ENCODE data around the gene MADD.

The MADD gene

GRCh38 chr11:47342036-47342803 is 72.3 kb downstream of the MADD start:
- no peak for DNase-seq

- no peak for DNase-seq
These were observed 72.9 kb downstream of the MADD start for GRCh38 chr11:47342854-47343253.

DNA sequence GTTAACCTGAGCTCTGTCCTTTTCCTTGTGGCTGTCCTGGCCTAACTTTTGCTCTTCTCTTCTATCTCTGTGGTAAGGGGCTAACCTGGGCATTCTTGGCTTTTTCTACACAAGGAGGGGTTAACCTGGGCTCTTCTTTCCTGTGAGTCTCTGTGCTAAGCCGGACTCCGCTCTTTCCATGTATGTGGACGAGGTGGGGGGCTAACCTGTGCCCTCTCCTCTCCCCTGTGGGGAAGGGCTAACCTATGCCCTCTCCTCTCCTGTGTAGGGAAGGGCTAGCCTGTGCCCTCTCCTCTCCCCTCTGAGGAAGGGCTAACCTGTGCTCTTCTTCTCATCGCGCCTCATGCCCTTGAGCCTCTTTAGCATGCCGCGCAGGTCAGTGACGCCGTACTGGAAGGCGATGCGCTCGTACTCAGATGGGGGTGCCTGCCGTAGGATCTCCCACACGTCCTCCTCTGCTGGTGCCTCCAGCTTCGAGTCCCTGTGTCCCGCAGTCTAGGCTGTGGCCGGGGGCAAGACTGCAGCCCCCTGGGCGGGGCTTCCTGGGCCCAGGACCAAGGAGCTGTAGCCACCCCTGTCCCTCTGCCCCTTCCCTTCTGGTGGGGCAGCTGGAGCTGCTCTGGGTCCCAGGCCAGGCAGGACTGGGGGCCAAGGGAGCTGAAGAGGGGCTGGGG is 76.1 kb downstream of the MADD start:
- no peak for DNase-seq

DNA sequence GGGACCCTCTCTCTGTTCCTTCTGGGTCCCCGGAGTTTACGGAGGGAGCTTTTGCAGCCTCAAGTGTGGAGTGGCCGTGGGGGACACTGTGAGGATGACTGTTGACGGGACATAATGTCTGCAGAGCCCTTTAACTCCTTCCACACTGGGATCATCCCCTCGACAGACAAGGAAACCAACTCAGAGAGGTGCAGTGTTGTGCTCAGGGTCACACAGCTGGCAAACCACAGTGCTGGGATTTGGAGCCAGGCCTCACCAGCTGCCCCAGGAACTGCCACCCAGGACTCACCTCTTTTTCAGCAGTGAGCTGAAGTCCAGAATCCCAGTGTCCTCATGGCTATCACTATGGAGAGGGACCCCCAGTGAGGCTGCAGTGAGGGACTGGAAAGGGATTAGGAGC is 77.2 kb downstream of the MADD start:
- DNase-seq, result no peak

- no peak for DNase-seq
These were observed 78.3 kb downstream of the MADD start for GRCh38 chr11:47348131-47348802.

GRCh38 chr11:47348859-47349258 is 78.9 kb downstream of the MADD start:
- peak; percentile 18 for DNase-seq

GRCh38 chr11:47349521-47350095 is 79.7 kb downstream of the MADD start:
- no peak for DNase-seq

DNA sequence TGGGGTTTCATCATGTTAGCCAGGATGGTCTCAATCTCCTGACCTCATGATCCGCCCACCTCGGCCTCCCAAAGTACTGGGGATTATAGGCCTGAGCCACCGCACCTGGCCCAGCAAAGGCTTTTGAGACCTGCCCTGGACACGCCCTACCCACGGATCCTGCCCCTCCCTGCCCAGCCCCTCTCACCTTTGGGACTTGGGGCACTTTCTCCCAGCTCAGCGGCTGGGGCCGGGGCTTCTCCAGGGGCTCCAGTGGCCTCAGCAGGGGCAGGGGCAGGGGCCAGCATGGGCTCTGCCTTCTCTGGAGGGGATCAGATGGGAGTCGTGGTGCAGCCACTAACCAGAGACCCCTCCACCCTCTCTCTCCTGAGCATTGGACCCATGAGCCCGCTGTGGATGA is 80.4 kb downstream of the MADD start:
- no peak for DNase-seq

DNA sequence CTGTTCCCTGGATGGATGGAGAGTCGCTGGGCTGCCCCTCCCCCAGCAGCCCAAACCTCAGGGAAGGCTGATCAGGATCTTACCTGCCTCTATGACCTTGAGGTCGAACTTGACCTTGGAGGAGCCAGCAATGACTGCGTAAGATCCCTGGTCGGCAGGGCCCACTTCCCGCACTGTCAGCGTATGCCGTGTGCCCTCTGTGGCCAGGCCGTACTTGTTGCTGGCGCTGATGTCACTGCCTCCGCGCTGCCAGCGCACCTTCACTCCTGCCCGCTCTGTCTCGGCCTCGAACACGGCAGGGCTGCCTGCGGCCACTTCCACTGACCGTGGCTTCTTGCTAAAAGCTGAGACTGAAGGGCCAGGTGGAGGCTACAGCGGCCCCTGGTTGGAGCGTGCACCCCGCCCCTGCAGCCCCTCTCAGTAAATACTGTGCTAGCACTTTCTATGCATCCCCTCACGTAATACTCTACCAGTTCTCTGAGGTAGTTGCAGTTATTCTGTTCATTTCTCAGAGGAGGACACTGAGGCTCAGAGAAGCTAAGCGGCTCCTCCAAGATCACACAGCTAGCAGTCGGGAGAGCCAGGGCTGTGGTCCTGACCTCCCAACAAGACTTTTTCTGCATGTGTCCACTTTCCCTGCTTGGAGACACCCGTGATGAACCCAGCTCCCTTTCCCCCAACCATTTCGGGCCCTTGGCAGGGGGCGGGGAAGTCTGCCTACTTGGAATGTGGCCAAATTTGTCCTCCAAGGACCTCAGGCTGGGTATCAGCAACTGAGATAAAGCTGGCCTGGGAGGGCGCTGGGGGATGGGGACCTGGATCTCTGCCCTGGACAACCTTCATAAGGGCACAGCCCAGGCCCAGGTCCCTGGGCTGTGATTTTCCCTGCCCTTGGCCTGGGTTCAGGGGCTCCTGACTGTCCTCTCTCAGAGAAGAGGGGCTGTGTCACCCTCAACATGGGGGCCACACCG is 81.5 kb downstream of the MADD start:
- DNase-seq, result no peak

- no peak for DNase-seq
These were observed 82.6 kb downstream of the MADD start, which contains the start of gene MYBPC3 for GRCh38 chr11:47352556-47352955. MYBPC3 (minus strand) TSS chr11:47352702; CDS start chr11:47352647, 55 bp downstream.

DNA sequence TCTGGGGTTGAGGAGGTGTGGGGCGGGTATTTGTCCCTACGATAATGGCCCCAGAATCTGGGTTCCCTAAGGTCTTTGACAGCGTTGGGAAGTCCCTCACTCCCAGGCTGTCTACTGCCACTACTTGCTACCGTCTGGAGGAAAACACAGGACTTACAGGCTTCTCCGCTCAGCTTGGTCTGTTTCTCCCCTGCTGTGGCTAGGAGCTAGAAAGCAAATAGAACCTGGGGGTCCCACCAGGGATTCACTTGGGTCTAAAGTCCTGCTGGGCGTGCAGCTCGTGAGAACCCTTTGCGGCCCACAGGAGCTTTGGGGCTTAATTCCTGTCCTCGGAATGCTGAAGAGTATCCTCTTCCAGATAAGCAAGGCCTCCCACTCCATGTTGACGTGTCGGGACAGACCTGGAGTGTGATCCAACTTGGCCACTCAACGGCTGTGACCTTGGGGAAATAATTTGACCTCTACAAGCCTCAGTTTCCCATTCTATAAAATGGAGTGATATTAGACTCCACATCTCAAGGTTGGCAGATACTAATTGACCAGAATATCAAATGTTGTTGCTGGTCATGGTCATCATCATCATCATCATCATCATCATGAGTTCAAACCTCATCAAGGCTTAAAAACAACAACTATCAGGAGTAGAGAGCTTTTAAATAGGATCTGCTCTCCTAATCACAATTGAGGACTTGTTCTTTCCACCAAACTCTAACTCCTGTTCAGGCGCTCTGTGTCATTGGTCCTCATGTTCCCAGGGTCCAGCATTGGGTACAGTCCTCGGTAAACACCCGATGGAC is 84.2 kb downstream of the MADD start:
- no peak for DNase-seq

DNA sequence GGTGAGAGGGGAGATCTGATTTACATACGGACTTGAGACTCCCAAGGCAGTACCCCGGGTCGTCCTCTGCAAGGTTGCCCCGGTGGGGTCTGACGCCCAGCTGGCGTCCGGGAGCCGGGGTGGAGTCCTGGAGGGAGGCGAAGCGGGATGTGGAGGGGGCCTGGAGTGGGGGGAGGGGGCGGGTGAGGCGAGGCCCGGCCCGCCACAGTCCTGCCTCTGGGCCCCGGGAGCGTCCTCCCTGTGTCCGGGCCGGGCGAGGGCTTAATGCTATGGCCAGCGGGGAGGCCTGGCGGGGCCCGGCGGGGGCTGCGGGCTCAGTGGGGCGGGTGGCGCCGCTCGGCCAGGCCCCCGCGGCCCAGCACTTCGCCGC is 85.0 kb downstream of the MADD start:
- DNase-seq, result no peak

DNA sequence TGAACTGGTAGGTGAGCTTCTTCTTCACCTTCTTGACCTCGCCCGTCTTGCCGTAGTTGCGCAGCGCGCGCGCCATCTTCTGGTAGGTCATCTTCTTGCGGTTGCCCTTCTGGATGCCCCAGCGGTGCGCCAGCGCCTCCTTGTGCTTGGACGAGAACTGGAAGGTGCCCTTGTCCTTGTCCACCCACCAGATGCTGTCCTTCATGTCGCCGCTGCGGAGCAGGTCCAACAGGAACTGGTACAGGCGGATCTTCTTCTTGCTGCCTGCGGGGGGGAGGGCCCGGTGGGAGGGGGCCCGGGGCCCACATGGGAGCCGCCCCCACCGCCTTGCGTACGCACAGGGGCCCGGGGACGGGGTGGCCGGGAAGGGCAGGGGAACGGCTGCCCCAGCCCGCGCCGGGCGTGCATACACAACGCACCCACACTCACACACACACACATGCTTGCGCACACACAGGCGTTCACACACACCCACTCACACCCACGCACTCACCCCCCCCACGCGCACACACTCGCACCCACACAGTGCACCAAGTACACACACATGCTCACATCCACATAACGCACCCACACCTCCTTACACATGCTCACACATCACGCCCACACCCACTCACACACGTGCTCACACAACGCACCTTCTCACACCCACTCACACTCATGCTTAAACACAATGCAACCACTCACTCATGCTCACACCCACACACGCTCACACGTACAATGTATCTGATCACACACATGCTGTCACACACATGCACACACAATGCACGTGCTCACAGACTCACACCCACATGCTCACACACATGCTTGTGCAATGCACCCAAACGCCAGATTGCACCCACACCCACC is 85.6 kb downstream of the MADD start:
- peak; percentile 87 for DNase-seq

- no peak for DNase-seq
These were observed 86.4 kb downstream of the MADD start for GRCh38 chr11:47356129-47356997.

DNA sequence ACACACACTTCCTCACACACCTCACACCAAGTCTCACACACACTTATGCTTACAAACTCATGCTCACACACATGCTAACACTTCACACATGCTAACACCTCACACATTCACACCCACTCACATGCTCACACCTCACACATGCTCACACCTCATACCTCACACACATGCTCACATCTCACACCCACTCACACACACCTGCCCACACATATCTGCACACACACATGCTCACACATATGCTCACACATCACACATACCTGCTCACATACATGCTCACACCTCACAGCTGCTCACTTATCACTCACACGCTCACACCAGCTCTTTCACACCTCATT is 87.0 kb downstream of the MADD start:
- DNase-seq, result no peak

DNA sequence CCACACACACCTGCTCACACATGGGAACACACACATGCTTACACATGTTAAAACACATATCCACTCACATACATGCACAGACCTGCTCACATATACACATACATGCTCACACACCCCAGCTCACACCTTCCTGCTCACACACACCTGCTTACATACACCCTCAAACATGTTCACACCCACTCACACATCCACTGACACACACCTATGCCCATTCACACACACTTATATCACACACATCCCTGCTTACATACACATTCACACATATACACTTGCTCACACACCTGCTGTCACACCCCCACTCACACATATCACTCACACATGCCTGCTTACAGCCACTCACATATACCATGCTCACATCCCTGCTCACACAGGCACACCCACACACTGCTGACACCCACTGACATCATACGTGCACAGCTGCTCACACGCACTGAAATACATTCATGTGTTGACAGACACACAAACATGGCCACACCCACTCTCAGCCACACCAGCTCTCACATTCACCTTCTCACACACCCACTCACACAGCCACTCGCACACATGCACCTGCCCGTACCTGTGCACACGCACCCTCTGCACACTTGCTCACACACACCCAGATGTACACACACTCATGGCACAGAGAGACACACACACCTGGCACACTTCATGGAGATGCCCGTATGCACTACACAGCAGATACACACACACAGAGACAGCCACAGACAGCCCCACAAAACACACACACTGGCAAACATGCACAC is 88.2 kb downstream of the MADD start:
- no peak for DNase-seq

GRCh38 chr11:47358731-47359051 is 88.8 kb downstream of the MADD start:
- no peak for DNase-seq

DNA sequence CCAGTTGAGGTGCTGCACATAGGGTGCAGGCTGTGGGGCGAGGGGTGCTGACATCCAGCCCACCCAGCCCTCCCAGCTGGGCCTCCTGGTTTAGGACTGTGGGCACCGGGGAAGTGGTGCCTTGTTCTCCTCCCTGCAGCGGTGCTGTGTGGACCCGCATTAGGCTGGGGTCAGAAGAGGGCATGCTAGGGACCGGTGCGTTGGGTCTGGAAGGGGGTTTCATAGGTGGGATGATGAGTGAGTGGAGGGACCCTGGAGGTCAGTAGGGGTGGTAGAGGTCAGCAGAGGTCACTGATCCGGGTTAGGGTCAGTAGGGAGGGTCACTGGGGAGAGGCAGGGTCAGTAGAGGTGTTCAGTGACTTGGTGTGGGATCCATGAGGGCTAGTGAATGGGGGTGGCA is 89.2 kb downstream of the MADD start:
- DNase-seq, result no peak

- DNase-seq, result no peak
These were observed 89.7 kb downstream of the MADD start for GRCh38 chr11:47359586-47359985.
